GM12891 (cell line): ENCODE measurements around the gene SEMA4A. TPM values are rescaled to one million over a fixed set of nuclear protein-coding genes. Genes with fewer than 3 reads are reported as not detected.
A peak's percentile ranks its signal among the peaks of the same experiment; 100 is the strongest.

Experiments
- DNase-seq: peaks from one replicate; pipeline ENCODE4 v3.0.0; 2011; ENCODE audit warnings: low spot score; ENCODE audit not compliant: insufficient read length
- FAIRE-seq: peaks from 2 replicates; lab custom pipeline; 2011; peaks lifted over from hg19 to GRCh38; lab: Jason Lieb, UNC
- PAX5 ChIP-seq: IDR thresholded peaks from 2 replicates; pipeline ENCODE4 v1.6.1; 2011; ENCODE audit warnings: low read length, moderate library complexity, mild to moderate bottlenecking; ENCODE audit not compliant: insufficient read depth, severe bottlenecking
- POLR2A ChIP-seq: IDR thresholded peaks from 2 replicates; pipeline ENCODE4 v1.6.1; 2011; ENCODE audit warnings: low read depth, low read length, control low read depth
- POLR2AphosphoS5 ChIP-seq: IDR thresholded peaks from 2 replicates; pipeline ENCODE4 v1.6.1; 2011; ENCODE audit warnings: low read depth, low read length, control low read depth
- POU2F2 ChIP-seq: IDR thresholded peaks from 2 replicates; pipeline ENCODE4 v1.6.1; 2011; ENCODE audit warnings: low read depth, mild to moderate bottlenecking, control low read depth, low read length, moderate library complexity
- SPI1 ChIP-seq: IDR thresholded peaks from 2 replicates; pipeline ENCODE4 v1.6.1; 2011; ENCODE audit warnings: low read depth, low read length, control low read depth
- TAF1 ChIP-seq: IDR thresholded peaks from 2 replicates; pipeline ENCODE4 v1.6.1; 2011; ENCODE audit warnings: low read depth, low read length, control low read depth
- polyA plus RNA-seq: library from polyadenylated mRNA; unstranded; fragments of >200 nt; gene quantifications from one replicate; pipeline ENCODE4 v1.2.1, GENCODE V29; 2012; ENCODE audit warnings: low read depth, missing spikeins, inconsistent platforms; ENCODE audit not compliant: missing spikeins

The SEMA4A gene
- polyA plus RNA-seq = 26.3 TPM

- DNase-seq (no peak), FAIRE-seq (no peak)
- no peak for TF ChIP-seq POU2F2
- no peak for TF ChIP-seq POLR2A
- no peak for TF ChIP-seq SPI1
- TF ChIP-seq TAF1 = no peak
- no peak for TF ChIP-seq POLR2AphosphoS5
- TF ChIP-seq PAX5 = no peak
These were observed at the start of gene SEMA4A for GRCh38 chr1:156153362-156153761. SEMA4A (plus strand) TSS chr1:156153585; CDS start chr1:156154579, 994 bp downstream.

GRCh38 chr1:156104065-156104810, 49.1 kb upstream of the SEMA4A start:
- DNase-seq (no peak), FAIRE-seq (no peak)
- no peak for TF ChIP-seq TAF1
- TF ChIP-seq POU2F2 = no peak
- TF ChIP-seq POLR2AphosphoS5 = no peak
- no peak for TF ChIP-seq POLR2A
- no peak for TF ChIP-seq PAX5
- no peak for TF ChIP-seq SPI1

GRCh38 chr1:156104861-156105832, 48.2 kb upstream of the SEMA4A start:
- peak; percentile 16 for FAIRE-seq
- no peak for DNase-seq
- TF ChIP-seq POU2F2 (no peak), PAX5 (no peak), POLR2AphosphoS5 (no peak), POLR2A (no peak), SPI1 (no peak), TAF1 (no peak)

- DNase-seq = no peak
- TF ChIP-seq POLR2AphosphoS5 (no peak), SPI1 (no peak), POLR2A (no peak), PAX5 (no peak), TAF1 (no peak), POU2F2 (no peak)
- peak; percentile 5 for FAIRE-seq
These were observed 46.5 kb upstream of the SEMA4A start for GRCh38 chr1:156106624-156107488.

GRCh38 chr1:156108057-156108456, 45.3 kb upstream of the SEMA4A start:
- DNase-seq = no peak
- FAIRE-seq = no peak
- TF ChIP-seq TAF1 (no peak), POLR2AphosphoS5 (no peak), POLR2A (no peak), SPI1 (no peak), PAX5 (no peak), POU2F2 (no peak)

GRCh38 chr1:156108664-156109241, 44.6 kb upstream of the SEMA4A start:
- DNase-seq = no peak
- no peak for FAIRE-seq
- TF ChIP-seq POLR2A (no peak), POU2F2 (no peak), PAX5 (no peak), TAF1 (no peak)

- FAIRE-seq (no peak), DNase-seq (no peak)
- TF ChIP-seq TAF1 (no peak), PAX5 (no peak), POLR2A (no peak), POLR2AphosphoS5 (no peak), POU2F2 (no peak), SPI1 (no peak)
These were observed 43.1 kb upstream of the SEMA4A start for GRCh38 chr1:156110252-156110651.

- DNase-seq (no peak), FAIRE-seq (no peak)
- no peak for TF ChIP-seq TAF1
- TF ChIP-seq PAX5 = no peak
- TF ChIP-seq POLR2AphosphoS5 = no peak
- no peak for TF ChIP-seq POU2F2
- TF ChIP-seq POLR2A = no peak
- TF ChIP-seq SPI1 = no peak
These were observed 41.9 kb upstream of the SEMA4A start for GRCh38 chr1:156111355-156111962.
